Left kidney (tissue), 2 donors: ENCODE results near the gene CORO7. TPM values are rescaled to one million over a fixed set of nuclear protein-coding genes. Genes with fewer than 3 reads are reported as not detected.

Experiments
- DNase-seq: peaks from one replicate; pipeline ENCODE4 v3.0.0-alpha.2; 2013
- polyA plus RNA-seq: library from polyadenylated mRNA; unstranded; fragments of 120-200 nt; gene quantifications from one replicate; pipeline ENCODE4 v1.2.1, GENCODE V29; 2013; ENCODE audit not compliant: insufficient read length

CORO7 gene
- polyA plus RNA-seq, 1 donor: 20.3 TPM

DNA sequence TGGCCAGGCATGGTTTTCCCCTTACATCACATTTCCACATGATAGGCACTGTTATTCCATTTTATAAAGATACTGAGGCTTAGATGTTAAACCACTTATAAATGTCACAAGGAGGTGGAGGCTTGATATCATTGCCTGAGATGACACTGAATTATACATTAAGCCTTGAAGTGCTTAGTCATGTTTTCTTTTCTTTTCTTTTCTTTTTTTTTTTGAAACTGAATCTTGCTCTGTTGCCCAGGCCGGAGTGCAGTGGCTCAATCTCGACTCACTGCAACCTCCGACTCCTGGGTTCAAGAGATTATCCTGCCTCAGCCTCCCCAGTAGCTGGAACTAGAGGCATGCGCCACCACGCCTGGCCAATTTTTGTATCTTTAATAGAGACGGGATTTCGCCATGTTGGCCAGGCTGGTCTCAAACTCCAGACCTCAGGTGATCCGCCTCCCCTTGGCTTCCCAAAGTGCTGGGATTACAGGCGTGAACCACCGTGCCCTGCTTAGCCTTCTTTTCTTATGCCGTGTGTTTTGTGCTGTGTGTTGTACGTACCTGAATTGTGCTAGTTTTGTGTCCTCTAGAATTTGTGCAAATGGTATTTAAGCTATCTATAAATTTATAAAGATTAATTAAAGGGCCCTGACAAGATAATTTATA lies 10.5 kb upstream of the CORO7 start:
- no peak for DNase-seq

- no peak for DNase-seq
These were observed 9.8 kb upstream of the CORO7 start for GRCh38 chr16:4426021-4426684.

DNA sequence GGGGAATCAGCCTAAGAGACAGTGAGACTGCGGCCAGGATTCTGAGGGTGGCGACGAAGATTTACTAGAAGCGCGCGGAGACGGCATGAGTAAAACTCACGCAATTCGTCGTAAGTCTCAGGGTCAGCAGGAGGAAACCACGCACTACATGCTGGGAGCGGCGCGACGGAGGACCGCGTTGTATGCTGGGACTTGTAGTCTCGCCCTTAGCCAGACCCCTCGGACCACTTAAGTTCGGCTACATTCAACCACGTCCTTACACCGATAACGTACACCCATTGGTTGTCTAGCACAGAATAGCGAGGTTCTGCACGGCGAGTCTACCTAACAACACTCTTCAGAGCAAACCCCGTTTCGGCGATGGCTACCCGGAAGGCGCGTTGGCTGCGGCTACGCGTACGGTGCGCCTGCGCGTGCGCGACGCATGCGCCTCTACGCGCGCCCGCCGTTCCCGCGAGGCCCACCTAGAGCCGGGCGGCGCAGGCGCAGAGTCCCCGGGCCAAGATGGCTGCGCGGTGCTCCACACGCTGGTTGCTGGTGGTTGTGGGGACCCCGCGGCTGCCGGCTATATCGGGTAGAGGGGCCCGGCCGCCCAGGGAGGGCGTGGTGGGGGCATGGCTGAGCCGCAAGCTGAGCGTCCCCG lies 9.1 kb upstream of the CORO7 start, which contains the start of gene DNAJA3:
TSS of gene DNAJA3 (plus strand) at position 491 of the 643 bp plus-strand sequence. CDS start at position 505, 14 bp downstream.
- peak; percentile 94 for DNase-seq

- no peak for DNase-seq
These were observed 4.2 kb upstream of the CORO7 start for GRCh38 chr16:4420505-4421105.

- no peak for DNase-seq
These were observed 3.1 kb upstream of the CORO7 start for GRCh38 chr16:4419402-4419959.

DNA sequence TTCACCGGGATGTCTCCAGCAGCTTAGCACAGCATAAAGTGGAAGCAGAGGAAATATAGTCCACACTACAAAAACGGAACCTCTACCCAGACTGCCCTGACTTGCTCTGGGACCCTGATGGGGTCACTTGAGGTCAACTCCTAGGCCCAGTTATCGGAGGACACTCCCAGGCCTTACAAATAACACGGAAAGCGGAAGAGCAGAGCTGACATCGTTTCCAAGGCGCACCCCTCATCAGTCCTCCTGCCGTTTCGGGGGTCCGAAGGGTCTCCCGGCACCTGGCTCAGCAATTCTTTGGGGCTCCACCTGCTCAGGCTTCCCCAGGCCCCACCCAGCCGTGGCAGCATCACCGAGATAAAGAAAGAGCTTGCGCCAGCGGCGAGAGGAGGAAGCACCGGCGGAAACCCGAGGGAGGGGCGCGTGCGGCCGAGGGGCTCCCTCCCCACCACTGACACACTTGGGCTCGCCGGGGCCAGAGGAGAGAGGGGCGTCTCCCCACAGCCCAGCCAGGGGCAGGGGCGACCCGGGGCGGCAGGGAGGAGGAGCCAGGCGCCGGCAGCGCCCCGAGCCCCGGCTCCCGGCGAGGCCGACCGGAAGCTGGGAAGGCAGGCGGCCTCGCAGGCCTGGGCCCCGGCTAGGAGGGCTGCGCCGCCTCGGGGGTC lies 727 bp downstream of the CORO7 start:
- DNase-seq: no peak

DNA sequence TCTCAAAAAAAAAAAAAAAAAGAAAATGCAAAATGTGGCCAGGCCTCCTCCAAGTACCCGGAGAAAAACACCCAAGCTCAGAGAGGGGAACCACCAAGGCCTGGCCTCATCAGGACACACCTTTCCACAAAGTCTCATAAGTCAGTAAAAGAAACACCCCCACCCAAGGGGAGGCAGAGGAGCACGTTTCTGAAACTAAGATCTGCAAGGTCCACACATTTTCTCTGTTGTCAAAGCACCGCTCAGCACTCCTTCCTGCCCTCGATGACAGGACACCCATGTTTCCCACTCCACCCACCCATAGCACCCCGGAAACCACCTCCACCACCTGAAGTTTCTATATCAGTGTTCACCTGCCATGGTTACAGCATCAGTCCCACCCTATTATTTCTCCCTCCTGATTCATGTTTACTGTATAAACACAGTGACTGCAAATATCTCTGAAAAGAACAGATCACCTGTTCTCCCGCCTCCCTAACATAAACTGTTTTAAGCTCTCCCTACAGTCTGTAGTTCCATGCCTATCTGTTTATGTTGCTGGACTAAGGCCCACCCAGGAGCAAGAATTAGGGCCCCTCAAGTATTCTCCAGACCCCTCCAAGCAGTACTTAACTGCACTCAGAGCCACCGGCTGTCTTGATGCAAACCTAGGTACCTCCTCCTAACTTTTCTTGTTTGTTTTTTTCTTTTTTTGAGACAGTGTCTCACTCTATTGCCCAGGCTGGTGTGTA lies 2.0 kb downstream of the CORO7 start:
- no peak for DNase-seq

GRCh38 chr16:4412854-4413253 lies 3.5 kb downstream of the CORO7 start:
- DNase-seq: no peak

- DNase-seq: no peak
These were observed 4.2 kb downstream of the CORO7 start for GRCh38 chr16:4412159-4412558.

DNA sequence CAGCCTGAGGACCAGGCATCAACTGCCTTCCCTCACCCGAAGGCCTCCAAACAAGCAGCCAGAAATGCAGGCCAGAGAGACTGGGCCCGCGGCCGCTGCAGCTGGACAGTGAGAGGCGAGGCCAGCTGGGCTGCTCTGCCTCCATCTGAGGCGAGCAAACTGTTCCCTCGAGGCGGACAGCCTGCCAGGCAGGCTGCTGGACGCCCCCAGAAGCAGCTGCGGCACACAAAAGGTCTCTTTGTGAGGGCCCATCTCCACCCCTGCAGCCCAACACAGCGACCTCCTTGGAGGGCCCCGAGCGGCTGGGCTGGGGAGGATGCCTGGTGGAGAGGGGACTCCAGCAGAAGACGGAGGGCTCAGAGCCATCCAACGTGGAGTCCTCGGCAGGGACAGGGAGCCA lies 4.7 kb downstream of the CORO7 start:
- DNase-seq: no peak

- peak; percentile 68 for DNase-seq
These were observed 5.9 kb downstream of the CORO7 start for GRCh38 chr16:4410335-4411075.

- DNase-seq: no peak
These were observed 7.1 kb downstream of the CORO7 start for GRCh38 chr16:4409081-4409932.

DNA sequence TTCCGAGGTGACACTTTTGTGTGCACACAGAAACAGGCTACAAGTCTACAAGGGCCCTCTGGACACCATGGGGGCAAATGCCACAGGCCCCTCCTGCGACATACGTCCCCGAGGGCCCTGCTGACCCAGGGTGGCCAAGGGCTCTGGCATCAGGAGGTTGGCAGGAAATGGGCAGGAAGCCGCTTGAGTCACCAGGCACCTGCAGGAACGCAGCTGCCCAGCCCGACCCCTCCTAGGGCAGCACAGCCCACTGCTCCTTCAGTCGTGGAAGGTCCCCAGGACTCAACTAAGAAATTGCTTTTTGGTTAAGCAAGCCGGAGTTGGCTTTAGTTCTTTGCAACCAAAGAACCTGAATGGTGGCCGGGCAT lies 8.1 kb downstream of the CORO7 start:
- no peak for DNase-seq

- no peak for DNase-seq
These were observed 8.7 kb downstream of the CORO7 start for GRCh38 chr16:4407543-4408322.

- DNase-seq: no peak
These were observed 11.3 kb downstream of the CORO7 start for GRCh38 chr16:4404967-4405696.

- no peak for DNase-seq
These were observed 12.0 kb downstream of the CORO7 start for GRCh38 chr16:4404247-4404966.
